Measurements from ENCODE around the gene USP53.
"Not testable (repeated sequence)": the region's sequence is repeated elsewhere in the genome, so short reads cannot be mapped to it uniquely, and the experiment has no call there.

The USP53 gene

GRCh38 chr4:119279541-119279940 is 67.0 kb downstream of the USP53 start:
- DNase-seq, result not testable (repeated sequence)

- not testable (repeated sequence) for DNase-seq
Measured at GRCh38 chr4:119279945-119280344, 67.4 kb downstream of the USP53 start.

- DNase-seq, result no peak
Measured at GRCh38 chr4:119281393-119281792, 68.9 kb downstream of the USP53 start.

- no peak for DNase-seq
Measured at GRCh38 chr4:119284876-119285780, 72.6 kb downstream of the USP53 start.

- DNase-seq, result no peak
Measured at GRCh38 chr4:119286377-119287002, 74.0 kb downstream of the USP53 start.

GRCh38 chr4:119289313-119289712 is 76.8 kb downstream of the USP53 start:
- no peak for DNase-seq

- DNase-seq, result no peak
Measured at GRCh38 chr4:119290598-119290997, 78.1 kb downstream of the USP53 start.

- DNase-seq, result no peak
Measured at GRCh38 chr4:119296356-119296755, 83.8 kb downstream of the USP53 start.

- no peak for DNase-seq
Measured at GRCh38 chr4:119297795-119298194, 85.3 kb downstream of the USP53 start.

GRCh38 chr4:119299260-119299671 is 86.8 kb downstream of the USP53 start:
- no peak for DNase-seq

GRCh38 chr4:119299741-119300100 is 87.2 kb downstream of the USP53 start:
- no peak for DNase-seq

- DNase-seq, result no peak
Measured at GRCh38 chr4:119300101-119300978, 87.8 kb downstream of the USP53 start.

- no peak for DNase-seq
Measured at GRCh38 chr4:119302073-119302832, 89.7 kb downstream of the USP53 start.

GRCh38 chr4:119303587-119304305 is 91.2 kb downstream of the USP53 start:
- DNase-seq, result no peak

GRCh38 chr4:119304431-119304830 is 91.9 kb downstream of the USP53 start:
- DNase-seq, result no peak

- DNase-seq, result no peak
Measured at GRCh38 chr4:119307606-119308005, 95.1 kb downstream of the USP53 start.

- DNase-seq, result no peak
Measured at GRCh38 chr4:119310826-119311225, 98.3 kb downstream of the USP53 start.

GRCh38 chr4:119313237-119313636 is 100.7 kb downstream of the USP53 start:
- no peak for DNase-seq

- DNase-seq, result no peak
Measured at GRCh38 chr4:119314356-119314755, 101.8 kb downstream of the USP53 start.

- DNase-seq, result no peak
Measured at GRCh38 chr4:119315036-119315435, 102.5 kb downstream of the USP53 start.

GRCh38 chr4:119317990-119318389 is 105.5 kb downstream of the USP53 start:
- DNase-seq, result no peak

All from C1 segment of cervical spinal cord (tissue), 14 donors.